GM19467 (cell line): Measurements from ENCODE around the gene RHOU.
"Not testable (repeated sequence)": the region's sequence is repeated elsewhere in the genome, so short reads cannot be mapped to it uniquely, and the experiment has no call there.

ENCODE experiments used
- ATAC-seq: cut with Tn5 transposase; IDR thresholded peaks from one replicate; pipeline ENCODE4 v1.9.1; 2021; ENCODE audit warnings: mild to moderate bottlenecking, moderate library complexity; ENCODE audit not compliant: unreplicated experiment

RHOU gene

GRCh38 chr1:228755800-228756199 lies 20.5 kb downstream of the RHOU start:
- ATAC-seq: no peak

DNA sequence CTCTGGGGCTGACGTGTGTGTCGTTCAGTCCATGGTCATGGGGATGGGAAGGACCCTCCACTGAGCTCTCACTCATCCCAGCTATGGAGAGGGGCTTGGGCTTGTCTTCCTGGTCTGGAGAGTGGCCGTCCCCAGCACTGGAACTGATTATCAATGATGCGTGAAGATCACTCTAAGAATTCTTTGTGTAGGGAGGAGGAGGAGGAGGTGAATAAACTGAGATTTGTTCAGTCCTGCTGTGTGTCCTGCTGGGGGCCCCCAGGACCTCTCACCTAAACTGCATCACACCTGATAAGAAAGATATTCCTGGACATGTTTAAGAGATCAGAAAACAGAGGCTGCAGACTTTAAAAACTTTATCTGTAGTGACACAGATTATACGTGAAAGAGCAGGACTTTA lies 21.2 kb downstream of the RHOU start:
- ATAC-seq: no peak

DNA sequence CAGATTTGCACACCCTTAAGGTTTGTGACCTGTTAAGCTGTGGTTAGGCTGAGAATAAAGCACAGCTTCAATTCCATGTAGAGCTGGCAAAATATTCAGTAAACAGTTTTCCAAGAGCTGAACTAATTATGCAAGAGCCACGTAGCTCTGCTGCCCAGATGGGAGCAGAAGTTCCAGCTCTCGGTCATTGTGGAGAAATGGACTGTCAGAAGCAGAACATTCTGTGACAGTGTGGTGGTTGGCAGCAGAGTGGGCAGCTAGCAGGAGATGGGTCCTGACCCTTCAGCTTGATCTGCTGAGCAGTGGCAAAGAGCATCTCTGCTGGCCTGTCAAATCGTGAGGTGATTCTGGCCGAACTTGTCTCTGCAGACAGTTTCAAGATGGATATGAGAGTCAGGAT lies 23.2 kb downstream of the RHOU start:
- ATAC-seq: no peak

GRCh38 chr1:228760979-228761378 lies 25.7 kb downstream of the RHOU start:
- ATAC-seq: no peak

DNA sequence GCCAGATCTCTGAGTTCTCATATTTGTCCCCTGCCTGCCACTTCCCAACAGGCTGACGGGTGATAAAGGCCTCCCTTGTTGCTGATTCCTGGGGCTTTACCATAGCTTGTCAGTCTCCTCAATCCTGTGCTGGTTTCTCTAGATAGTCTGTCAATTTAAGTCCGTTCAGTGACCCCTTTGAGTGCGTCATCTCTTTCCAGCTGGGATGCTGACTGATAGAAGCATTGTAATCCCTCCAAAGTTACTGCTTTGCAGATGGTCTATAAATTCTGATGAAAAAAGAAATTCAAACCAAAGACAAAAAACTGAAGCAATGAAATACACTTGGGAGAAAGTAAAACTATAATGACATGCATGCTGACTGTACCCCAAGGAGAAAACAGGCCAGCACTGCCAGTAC lies 28.3 kb downstream of the RHOU start:
- no peak for ATAC-seq

- no peak for ATAC-seq
Observed at GRCh38 chr1:228765168-228765946, 30.1 kb downstream of the RHOU start.

DNA sequence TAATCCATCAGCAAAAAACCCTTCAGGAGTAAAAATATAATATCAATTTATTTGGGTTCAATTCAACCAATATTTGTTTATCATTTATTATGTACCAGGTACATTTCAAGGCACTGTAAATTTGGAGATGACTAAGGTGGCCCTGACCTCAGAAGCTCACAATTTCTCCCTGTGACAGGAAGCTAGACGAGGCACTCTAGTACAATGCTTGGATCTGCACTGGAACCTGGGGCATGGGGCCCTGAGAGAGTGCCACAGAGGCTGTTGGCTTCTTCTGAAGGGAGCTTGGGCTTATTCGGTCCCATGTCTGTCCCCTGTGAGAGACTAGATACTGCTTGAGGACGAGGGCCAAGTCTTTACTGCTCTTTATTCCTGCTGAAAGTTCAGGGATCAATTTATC lies 31.5 kb downstream of the RHOU start:
- ATAC-seq: no peak

GRCh38 chr1:228767636-228768354 lies 32.5 kb downstream of the RHOU start:
- ATAC-seq: no peak

DNA sequence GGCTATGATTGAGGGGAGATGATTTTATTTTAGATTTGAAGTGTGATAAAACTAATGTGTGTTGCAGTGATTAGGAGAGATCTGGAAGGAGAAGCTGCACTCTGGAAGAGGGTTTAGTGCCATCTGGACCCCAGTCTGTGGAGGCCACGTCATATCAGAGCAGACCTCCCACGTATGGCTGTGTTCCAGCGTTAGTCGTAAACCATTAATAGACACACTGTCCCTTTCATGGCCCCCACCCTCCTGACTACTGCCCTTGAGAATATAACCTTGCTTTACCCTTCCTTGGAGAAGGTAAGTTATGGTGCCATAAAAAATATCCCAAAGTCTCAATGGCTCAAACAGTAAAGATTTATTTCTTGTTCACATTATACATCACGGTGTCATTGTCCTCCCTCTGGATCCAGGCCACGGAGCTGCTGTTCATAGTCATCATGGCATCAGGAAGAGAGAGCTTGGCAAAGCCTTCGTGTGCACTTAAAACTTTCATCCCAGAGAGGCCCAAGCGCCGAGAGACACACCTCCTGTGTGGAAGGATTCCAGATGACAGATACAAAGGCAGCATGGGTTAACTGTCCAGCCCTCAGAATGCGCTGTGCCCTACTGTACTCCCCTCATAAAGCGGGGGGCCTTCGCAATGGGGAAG lies 33.2 kb downstream of the RHOU start:
- no peak for ATAC-seq

DNA sequence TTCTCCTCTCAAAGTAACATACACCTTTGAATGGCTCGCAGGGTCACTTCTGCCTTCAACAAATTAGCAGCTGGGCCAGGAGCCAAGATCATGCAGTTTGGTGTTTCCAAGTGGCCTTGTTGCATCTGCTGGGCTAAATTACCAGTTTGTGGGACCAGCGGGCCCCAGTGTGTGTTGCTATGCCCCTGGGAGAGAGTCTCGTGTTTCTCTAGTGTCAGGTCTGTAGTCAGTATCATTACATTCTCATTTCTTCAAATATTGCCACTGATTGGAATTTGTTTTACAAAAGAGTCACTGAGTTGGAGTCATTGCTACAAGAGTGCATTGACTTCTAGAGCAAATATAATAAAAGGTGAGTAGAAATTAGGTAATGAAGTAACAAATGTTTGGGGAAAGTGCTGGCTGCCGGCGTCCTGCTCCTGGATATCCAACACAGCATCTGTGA lies 35.5 kb downstream of the RHOU start:
- no peak for ATAC-seq

DNA sequence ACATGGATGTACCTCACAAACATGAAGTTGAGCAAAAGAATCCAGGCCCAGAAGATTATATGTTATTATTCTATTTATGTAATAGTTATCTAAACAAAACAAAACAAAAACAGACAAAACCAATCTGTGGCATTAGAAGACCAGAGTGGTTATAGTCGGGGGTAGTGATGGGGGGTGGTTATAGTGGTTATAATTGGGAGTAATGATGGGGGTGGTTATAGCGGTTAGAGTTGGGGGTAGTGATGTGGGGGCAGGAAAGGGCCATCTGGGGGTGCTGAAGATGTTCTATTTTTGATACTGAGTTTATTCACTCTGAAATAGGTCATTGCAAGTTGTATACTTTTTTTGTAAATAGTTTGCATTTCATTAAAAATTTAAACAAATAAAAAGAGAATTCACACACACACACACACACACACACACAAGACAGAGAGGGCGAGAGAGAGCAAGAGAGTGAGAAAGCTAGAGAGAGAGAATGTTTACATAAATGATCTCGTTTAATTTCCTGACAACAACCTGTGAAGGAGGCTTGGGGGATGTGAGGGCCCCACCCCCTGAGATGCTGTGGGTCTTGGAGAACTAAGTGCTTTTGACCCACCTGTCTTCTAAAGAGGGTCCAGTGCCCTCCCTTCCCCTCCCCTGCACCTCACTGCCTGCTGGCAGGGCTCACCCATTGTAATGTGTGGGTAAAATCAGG lies 37.4 kb downstream of the RHOU start:
- ATAC-seq: no peak

DNA sequence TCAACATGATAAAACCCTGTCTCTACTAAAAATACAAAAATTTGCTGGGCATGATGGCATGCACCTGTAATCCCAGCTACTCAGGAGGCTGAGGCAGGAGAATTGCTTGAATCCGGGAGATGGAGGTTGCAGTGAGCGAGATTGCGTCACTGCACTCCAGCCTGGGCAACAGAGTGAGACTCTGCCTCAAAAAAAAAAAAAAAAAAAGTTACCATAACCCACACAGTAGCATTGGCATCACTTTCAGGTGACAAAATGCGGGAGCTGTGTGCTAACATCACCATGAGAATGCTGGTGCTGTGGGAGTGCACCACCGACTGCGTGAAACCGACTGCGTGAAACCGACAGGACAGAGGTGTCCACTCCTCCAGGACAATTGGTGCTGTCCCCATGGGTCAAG lies 40.7 kb downstream of the RHOU start:
- ATAC-seq: not testable (repeated sequence)

GRCh38 chr1:228776449-228776848 lies 41.2 kb downstream of the RHOU start:
- ATAC-seq: no peak

DNA sequence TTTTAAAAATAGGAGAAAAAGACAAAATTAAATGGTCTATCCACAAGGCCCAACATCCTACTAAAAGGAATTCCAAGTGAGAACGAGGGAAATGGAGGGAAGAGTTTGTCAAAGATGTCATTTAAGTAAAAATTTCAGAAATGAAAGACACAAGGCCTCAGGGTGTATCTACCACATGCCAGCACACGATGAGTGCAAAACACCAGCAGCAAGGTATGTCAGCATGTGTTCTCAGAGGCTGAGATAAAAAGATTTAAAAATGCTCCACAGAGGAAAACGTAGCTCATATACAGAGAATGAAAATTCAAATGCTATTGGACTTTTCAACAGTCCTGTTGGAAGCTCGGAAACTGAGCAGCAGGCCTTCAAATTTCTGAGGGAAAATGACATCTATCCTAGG lies 42.0 kb downstream of the RHOU start:
- no peak for ATAC-seq

DNA sequence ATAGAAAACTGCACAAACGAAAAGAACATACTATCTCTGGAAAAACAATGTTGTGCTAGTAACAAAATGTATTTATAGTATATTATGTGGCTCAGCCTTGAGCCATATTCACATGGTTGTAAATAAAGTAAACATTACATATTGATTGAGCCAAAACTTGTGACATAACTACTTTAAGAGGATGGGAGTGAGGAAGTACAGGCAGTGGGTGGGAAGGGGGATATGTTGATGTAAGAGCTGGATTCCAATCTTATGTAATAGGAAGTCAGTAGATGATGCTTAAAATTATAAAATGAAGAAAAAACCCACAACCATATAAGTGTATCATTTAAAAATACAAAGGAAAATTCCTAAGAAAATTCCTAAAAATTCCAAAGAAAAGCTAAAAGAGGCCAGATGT lies 42.7 kb downstream of the RHOU start:
- no peak for ATAC-seq

DNA sequence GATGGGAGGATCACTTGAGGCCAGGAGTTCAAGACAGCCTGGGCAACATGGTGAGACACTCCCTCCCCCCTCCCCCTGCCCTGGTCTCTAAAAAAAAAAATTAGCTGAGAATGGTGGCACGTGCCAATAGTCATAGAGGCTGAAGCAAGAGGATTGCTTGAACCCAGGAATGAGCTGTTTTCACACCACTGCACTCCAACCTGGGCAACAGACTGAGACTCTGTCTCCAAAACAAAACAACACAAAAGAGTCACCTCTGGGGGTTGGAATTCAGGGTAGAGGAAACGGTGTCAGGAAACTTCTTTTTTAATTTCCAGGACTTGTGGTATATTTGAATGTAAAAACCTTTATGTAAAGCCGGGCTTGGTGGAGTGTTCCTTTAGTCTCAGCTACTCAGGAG lies 43.2 kb downstream of the RHOU start:
- no peak for ATAC-seq

DNA sequence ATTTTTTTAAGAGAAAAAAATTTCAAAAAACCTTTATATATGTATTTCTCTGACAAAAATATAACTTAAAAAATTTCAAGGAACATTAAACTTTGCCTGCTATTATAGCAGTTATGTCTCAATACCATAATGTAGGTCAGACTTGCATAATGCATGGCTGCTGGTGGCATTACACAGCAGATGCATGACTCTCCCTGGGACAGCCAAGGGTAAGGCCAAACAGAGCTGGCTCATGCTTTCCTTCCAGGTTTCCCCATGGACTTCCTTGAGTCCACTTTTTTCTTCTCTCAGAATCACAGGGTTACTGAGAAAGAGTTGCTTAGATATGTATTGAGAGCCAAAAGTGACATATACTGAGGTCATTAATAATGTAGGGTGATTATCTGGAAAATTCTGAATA lies 43.7 kb downstream of the RHOU start:
- no peak for ATAC-seq

- no peak for ATAC-seq
Observed at GRCh38 chr1:228781161-228781808, 46.0 kb downstream of the RHOU start.

DNA sequence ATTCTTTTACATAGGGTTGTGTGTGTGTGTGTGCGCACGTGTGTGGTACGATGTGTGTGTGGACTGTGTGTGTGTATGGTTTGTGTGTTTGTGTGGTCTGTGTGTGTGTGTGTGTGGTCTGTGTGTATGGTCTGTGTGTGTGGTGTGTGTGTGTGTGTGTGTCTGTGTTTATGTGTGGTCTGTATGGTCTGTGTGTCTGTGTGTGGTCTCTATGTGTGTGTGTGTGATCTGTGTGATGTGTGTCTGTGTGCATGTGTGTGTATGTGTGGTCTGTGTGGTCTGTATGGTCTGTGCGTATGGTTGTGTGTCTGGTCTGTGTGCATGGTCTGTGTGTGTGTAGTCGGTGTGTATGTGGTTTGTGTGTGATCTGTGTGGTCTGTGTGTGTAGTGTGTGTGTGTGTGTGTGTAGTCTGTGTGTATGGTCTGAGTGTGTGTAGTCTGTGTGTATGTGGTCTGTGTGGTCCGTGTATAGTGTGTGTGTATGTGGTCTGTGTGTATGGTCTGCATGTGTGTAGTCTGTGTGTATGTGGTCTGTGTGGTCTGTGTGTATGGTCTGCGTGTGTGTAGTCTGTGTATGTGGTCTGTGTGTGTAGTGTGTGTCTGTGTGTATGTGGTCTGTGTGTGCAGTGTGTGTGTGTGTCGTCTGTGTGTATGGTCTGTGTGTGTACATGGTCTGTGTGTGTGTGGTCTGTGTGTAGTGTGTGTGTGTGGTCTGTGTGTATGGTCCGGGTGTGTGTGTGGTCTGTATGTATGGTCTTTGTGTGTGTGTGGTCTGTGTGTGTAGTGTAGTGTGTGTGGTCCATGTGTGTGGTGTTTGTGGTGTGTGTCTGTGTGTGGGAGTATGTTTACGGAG lies 46.8 kb downstream of the RHOU start:
- no peak for ATAC-seq
